ENCODE data around the gene SRRM1. TPM values are rescaled to one million over a fixed set of nuclear protein-coding genes. Genes with fewer than 3 reads are reported as not detected.
A peak's percentile ranks its signal among the peaks of the same experiment; 100 is the strongest.

Gene SRRM1
- total RNA-seq, 2 donors from 2014 or later = 110 to 147 TPM

DNA sequence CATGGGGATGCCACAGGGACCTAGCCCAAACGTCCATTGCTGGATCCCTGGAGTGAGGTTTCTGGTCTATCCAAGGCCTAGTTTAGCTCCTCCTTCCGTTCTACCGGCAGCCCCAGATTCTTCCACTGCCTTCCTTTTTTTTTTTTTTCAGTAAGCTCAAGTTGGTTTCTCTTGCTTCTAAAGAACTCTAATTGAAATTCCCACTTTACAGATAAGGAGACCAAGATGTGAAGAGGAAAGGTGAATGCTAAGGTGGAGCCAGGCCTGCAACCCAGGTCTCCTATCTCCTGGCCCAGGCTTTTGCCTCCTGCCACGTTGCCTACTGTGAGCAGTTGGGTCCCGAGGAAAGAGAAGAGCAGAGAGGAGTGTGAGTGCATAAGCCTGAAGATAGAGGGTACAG lies 70.6 kb downstream of the SRRM1 start:
- no peak for DNase-seq
- Histone ChIP-seq H3K4me3 (no peak overlapping the region), H3K4me1 (no peaks in the 10 kb centered on the region), H3K27me3 (no peaks in the 10 kb centered on the region), H3K9ac (ENCODE audit: low read depth in 2 of 2, low read length in 2 of 2) (no peak overlapping the region), H3K9me3 (no peaks in the 10 kb centered on the region), H3K36me3 (no peaks in the 10 kb centered on the region), H3K27ac (no peak overlapping the region)
- intact Hi-C loops (cut with DNase I) = no loop called here
- TF ChIP-seq, protein P1, sequence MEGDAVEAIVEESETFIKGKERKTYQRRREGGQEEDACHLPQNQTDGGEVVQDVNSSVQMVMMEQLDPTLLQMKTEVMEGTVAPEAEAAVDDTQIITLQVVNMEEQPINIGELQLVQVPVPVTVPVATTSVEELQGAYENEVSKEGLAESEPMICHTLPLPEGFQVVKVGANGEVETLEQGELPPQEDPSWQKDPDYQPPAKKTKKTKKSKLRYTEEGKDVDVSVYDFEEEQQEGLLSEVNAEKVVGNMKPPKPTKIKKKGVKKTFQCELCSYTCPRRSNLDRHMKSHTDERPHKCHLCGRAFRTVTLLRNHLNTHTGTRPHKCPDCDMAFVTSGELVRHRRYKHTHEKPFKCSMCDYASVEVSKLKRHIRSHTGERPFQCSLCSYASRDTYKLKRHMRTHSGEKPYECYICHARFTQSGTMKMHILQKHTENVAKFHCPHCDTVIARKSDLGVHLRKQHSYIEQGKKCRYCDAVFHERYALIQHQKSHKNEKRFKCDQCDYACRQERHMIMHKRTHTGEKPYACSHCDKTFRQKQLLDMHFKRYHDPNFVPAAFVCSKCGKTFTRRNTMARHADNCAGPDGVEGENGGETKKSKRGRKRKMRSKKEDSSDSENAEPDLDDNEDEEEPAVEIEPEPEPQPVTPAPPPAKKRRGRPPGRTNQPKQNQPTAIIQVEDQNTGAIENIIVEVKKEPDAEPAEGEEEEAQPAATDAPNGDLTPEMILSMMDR (IDR thresholded peaks at IDR 0.05) = no peak

DNA sequence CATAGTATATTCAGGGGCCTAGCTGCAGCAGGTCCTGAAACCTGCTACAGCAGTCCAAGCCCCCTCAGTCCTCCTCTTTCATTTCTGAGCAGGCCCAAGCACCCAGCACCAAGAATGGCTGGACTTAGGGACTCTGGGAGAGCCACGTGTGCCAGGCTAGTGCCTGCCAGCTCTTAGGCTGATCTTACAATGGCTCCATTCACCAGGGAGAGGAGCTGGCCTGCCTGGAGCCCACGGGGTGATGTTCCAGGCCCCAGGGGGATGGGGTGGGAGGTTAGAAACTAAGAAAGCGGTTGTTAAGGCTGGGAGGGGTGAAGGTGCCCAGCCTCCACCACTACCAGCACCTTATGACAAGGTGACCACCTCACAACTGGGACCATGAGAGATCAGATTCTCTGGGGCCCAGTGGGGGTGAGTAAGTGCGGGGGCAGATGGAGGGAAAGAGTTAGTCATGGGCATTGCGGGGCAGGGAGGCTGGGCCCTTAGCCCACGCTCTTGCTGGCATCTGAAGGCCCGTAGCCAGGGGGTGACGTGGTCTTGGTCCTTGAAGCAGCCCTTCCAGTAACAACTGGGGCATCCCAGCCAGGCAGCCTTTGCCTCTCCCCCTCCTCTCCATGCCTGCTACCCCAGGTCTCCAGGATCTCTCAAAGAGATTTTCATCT lies 71.9 kb downstream of the SRRM1 start:
- Histone ChIP-seq H3K27ac (no peak overlapping the region), H3K27me3 (no peaks in the 10 kb centered on the region), H3K9ac (ENCODE audit: low read depth in 2 of 2, low read length in 2 of 2) (no peak overlapping the region), H3K4me3 (no peak overlapping the region), H3K36me3 (no peaks in the 10 kb centered on the region), H3K4me1 (no peaks in the 10 kb centered on the region), H3K9me3 (no peaks in the 10 kb centered on the region)
- intact Hi-C loops (cut with DNase I) = no loop called here
- DNase-seq = no peak
- TF ChIP-seq, protein P1 (IDR thresholded peaks at IDR 0.05) = no peak

DNA sequence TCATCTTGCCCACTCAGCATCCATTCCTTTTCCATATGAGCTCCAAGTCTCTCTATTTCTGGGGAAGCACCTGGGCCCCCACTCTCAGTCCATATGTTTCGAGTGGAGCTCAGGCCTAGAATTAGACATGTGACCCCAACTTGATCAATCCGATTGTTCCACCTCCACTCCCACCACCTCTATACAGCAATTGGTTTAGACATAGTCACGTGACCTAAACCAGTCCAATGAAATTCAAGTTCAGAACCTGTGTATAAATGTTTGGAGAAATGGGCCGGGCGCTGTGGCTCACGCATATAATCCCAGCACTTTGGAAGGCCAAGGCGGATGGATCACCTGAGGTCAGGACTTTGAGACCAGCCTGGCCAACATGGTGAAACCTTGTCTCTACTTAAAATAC lies 72.6 kb downstream of the SRRM1 start:
- no peak for DNase-seq
- H3K9me3 ChIP-seq = no peaks in the 10 kb centered on the region
- H3K27ac ChIP-seq = no peak overlapping the region
- no peak overlapping the region for H3K9ac ChIP-seq (ENCODE audit: low read depth in 2 of 2, low read length in 2 of 2)
- no peaks in the 10 kb centered on the region for H3K36me3 ChIP-seq
- intact Hi-C loops (cut with DNase I) = no loop called here
- no peak overlapping the region for H3K4me3 ChIP-seq
- no peaks in the 10 kb centered on the region for H3K4me1 ChIP-seq
- H3K27me3 ChIP-seq = no peaks in the 10 kb centered on the region
- TF ChIP-seq, protein P1 (IDR thresholded peaks at IDR 0.05) = no peak

DNA sequence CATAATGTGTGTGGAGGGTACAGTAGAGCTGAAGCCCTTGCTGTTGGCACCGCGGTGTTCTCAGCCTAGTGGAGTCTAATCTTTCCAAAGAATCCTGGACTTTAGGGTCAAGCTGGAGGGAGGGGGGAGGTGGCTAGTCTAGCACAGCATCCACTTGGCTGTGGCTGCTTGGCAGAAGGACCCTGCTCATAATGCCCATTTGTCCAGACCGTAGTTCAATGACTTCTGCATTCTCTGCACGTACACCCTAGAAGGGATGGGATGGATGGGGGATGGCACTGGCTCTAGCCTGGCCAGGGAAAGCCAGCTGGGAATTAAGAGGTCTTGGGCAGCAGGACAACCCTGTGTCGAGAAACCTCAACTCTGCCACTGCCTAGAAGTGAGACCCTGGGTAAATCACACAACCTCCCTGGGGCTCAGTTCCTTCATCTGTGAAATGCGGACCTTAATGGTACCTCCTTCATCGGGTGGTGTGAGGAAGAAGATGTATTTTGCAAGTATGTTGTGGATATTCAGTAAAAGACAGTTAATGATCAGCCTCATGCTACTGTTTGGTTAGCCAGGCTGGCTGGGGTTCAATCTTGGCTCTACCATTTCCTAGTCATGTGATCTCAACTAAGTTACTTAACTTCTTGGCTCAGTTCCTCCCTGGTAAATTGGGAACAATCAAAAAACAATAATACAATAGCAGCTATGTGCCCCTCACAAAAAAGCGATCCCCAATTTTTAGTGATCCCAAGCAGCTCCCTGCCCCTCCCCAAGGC lies 75.0 kb downstream of the SRRM1 start:
- Histone ChIP-seq H3K36me3 (no peaks in the 10 kb centered on the region), H3K27ac (no peak overlapping the region), H3K4me1 (no peaks in the 10 kb centered on the region), H3K9me3 (no peaks in the 10 kb centered on the region), H3K4me3 (no peak overlapping the region), H3K27me3 (no peaks in the 10 kb centered on the region), H3K9ac (ENCODE audit: low read depth in 2 of 2, low read length in 2 of 2) (no peak overlapping the region)
- DNase-seq = no peak
- intact Hi-C loops (cut with DNase I) = no loop called here
- TF ChIP-seq, protein P1 (IDR thresholded peaks at IDR 0.05) = no peak

DNA sequence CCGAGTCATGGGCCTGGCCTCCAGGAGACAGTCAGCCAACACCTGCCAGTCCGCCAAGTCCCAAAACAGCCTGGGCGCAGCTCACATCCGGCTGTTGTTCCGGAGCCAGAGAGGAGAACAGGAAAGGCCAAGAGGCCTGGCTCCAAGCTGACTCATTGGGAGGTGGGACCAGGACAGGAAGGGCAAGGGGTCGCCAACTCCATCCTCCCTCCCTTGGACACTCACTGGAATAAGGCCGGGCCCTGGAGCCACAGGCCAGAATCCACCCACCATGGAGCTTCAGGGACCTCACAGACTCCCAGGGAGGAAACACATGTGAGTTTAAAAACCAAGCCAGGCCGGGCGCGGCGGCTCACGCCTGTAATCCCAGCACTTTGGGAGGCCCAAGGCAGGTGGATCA lies 77.0 kb downstream of the SRRM1 start:
- H3K9ac ChIP-seq (ENCODE audit: low read depth in 2 of 2, low read length in 2 of 2) = no peak overlapping the region
- H3K9me3 ChIP-seq = no peaks in the 10 kb centered on the region
- no peaks in the 10 kb centered on the region for H3K36me3 ChIP-seq
- intact Hi-C loops (cut with DNase I) = no loop called here
- no peaks in the 10 kb centered on the region for H3K27me3 ChIP-seq
- DNase-seq = peak; percentile 49
- no peak overlapping the region for H3K4me3 ChIP-seq
- TF ChIP-seq, protein P1 (IDR thresholded peaks at IDR 0.05) = no peak
- no peaks in the 10 kb centered on the region for H3K4me1 ChIP-seq
- no peak overlapping the region for H3K27ac ChIP-seq

Data from colonic mucosa (tissue), 4 donors.